ENCODE data around the gene NTM.

The NTM gene

DNA sequence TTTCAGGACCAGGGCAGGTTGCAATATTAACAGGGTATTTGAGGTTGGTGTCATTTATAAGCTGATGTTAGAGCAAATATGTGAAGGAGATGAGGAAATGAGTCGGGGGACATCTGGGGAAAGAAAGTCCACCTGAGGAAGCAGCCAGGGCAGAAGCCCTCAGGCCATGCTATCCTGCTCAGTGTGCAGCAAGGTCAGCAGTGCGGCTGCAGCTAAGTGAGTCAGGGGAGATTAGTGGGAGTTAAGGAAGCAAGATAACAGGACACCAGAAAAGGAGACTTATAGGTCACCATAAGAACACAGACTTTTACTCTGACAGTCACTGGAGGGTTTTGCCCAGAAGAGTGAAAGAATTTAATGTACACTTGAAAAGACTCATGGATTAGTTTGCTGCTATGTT is 468.9 kb downstream of the NTM start:
- ATAC-seq (ENCODE audit: low read depth), result no peak
- Histone ChIP-seq H3K4me1 (ENCODE audit: insufficient read depth, poor library complexity, severe bottlenecking) (no peaks in the 10 kb centered on the region), H3K36me3 (ENCODE audit: low read depth) (no peaks in the 10 kb centered on the region)

DNA sequence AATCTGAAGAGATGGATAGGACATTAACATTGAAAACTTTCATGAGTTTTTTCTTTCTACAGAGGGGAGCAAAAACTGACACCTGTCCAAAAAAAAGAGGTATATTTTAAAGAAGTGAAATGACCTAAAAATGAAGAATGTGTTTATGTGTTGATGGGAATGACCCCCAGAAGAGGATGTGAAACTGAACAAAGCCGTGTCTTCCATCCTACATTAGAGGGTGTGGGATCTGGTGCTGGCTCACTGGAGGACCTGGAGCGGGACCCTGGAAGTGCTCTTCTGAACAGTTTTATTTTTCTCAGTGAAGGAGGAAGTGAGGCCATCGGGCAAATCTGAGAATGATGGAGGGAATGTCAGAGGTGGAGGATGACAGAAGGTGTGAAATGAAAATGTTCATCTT is 470.1 kb downstream of the NTM start:
- TF ChIP-seq, protein P1, sequence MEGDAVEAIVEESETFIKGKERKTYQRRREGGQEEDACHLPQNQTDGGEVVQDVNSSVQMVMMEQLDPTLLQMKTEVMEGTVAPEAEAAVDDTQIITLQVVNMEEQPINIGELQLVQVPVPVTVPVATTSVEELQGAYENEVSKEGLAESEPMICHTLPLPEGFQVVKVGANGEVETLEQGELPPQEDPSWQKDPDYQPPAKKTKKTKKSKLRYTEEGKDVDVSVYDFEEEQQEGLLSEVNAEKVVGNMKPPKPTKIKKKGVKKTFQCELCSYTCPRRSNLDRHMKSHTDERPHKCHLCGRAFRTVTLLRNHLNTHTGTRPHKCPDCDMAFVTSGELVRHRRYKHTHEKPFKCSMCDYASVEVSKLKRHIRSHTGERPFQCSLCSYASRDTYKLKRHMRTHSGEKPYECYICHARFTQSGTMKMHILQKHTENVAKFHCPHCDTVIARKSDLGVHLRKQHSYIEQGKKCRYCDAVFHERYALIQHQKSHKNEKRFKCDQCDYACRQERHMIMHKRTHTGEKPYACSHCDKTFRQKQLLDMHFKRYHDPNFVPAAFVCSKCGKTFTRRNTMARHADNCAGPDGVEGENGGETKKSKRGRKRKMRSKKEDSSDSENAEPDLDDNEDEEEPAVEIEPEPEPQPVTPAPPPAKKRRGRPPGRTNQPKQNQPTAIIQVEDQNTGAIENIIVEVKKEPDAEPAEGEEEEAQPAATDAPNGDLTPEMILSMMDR (IDR thresholded peaks at IDR 0.05; ENCODE audit: poor library complexity, severe bottlenecking), result no peak
- ATAC-seq (ENCODE audit: low read depth), result no peak
- Histone ChIP-seq H3K4me1 (ENCODE audit: insufficient read depth, poor library complexity, severe bottlenecking) (no peaks in the 10 kb centered on the region), H3K27me3 (ENCODE audit: insufficient read depth, poor library complexity, severe bottlenecking) (peaks cover 55% of the 10 kb centered on the region), H3K27ac (ENCODE audit: poor library complexity, severe bottlenecking) (no peak overlapping the region), H3K9me3 (ENCODE audit: severe bottlenecking) (no peaks in the 10 kb centered on the region), H3K36me3 (ENCODE audit: low read depth) (no peaks in the 10 kb centered on the region), H3K4me3 (ENCODE audit: severe bottlenecking) (no peak overlapping the region)
- no peak for DNase-seq (ENCODE audit: low spot score)

More for the DNA sequence above, 468.9 kb downstream of the NTM start:
- H3K27ac ChIP-seq (ENCODE audit: poor library complexity, severe bottlenecking), result no peak overlapping the region
- no peaks in the 10 kb centered on the region for H3K9me3 ChIP-seq (ENCODE audit: severe bottlenecking)
- no peak overlapping the region for H3K4me3 ChIP-seq (ENCODE audit: severe bottlenecking)
- TF ChIP-seq, protein P1 (IDR thresholded peaks at IDR 0.05; ENCODE audit: poor library complexity, severe bottlenecking), result no peak
- H3K27me3 ChIP-seq (ENCODE audit: insufficient read depth, poor library complexity, severe bottlenecking), result peaks cover 47% of the 10 kb centered on the region
- DNase-seq (ENCODE audit: low spot score), result no peak

DNA sequence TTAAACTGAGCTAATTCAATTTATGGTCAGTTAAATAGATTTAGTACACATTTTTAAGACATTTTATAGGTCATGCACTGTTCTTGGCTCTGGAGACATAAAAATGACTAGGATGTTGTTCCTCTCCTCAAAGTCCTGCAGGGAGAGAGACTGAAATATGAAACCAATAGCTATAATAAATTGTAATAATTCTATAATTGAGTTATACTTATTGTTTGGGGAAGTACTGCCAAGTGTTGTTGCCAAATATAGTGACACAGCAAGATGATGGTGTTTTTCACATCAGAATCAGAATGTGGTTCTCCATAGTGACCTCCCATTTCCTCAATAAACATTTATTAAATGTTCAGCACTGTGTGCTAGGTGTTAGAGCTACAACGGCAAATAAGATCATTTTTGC is 470.6 kb downstream of the NTM start:
- Histone ChIP-seq H3K27ac (ENCODE audit: poor library complexity, severe bottlenecking) (no peak overlapping the region), H3K27me3 (ENCODE audit: insufficient read depth, poor library complexity, severe bottlenecking) (peaks cover 60% of the 10 kb centered on the region), H3K9me3 (ENCODE audit: severe bottlenecking) (no peaks in the 10 kb centered on the region), H3K36me3 (ENCODE audit: low read depth) (no peaks in the 10 kb centered on the region), H3K4me1 (ENCODE audit: insufficient read depth, poor library complexity, severe bottlenecking) (no peaks in the 10 kb centered on the region), H3K4me3 (ENCODE audit: severe bottlenecking) (no peak overlapping the region)
- TF ChIP-seq, protein P1 (IDR thresholded peaks at IDR 0.05; ENCODE audit: poor library complexity, severe bottlenecking), result no peak
- DNase-seq (ENCODE audit: low spot score) (no peak), ATAC-seq (ENCODE audit: low read depth) (no peak)

DNA sequence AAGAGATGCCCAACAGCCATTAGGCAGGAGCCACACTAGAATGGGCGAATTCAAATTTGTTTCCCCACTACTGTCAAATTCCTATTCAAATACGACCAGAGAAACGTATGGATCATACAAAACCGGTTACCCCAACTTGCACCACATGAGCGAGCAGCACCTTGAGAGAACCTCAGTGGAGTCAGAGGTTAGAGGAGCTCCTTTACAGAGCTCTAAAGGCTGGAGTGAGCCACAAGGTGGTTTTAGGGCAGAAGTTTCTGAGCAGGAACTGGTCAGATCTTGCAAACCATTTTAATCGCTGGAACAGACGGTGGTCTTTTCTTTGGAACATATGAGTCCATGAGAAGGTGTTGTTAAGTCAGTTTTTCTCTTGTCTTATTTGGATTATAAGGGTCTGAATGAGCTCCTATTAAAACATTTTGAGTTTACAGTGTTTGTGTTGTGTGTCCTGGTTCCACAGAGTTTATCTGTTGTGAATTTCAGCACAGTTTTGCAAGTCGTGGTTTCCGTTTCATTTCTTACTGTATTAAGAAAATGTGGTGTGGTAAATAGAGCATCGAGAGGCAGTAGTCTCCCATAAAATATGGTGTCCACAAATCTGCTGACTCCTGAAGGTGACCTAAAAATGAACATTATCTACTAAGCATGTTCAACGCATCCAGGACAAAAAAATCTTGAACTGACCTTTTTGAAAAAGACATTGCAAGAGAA is 471.7 kb downstream of the NTM start:
- H3K4me3 ChIP-seq (ENCODE audit: severe bottlenecking), result no peak overlapping the region
- no peaks in the 10 kb centered on the region for H3K36me3 ChIP-seq (ENCODE audit: low read depth)
- TF ChIP-seq, protein P1 (IDR thresholded peaks at IDR 0.05; ENCODE audit: poor library complexity, severe bottlenecking), result no peak
- no peak for ATAC-seq (ENCODE audit: low read depth)
- no peak for DNase-seq (ENCODE audit: low spot score)
- no peaks in the 10 kb centered on the region for H3K4me1 ChIP-seq (ENCODE audit: insufficient read depth, poor library complexity, severe bottlenecking)
- H3K9me3 ChIP-seq (ENCODE audit: severe bottlenecking), result no peaks in the 10 kb centered on the region
- peaks cover 66% of the 10 kb centered on the region for H3K27me3 ChIP-seq (ENCODE audit: insufficient read depth, poor library complexity, severe bottlenecking)
- H3K27ac ChIP-seq (ENCODE audit: poor library complexity, severe bottlenecking), result no peak overlapping the region

DNA sequence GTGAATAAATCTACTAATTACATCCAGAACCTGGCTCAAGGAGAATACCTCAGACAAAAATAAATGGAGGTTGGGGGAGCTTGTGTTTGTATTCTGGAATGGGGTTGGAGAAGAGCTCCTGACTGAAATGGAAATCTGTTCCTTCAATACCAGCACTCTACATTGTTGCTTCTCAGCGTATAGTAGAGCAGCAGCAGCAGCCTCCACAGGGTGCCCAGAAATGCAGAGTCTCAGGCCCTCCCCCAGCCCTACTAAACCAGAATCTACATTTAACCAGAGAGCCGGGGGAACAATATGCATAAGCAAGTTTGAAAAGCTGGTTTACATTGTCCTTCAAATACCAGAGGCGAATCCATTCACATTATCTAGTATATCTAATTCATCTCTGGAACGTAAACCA is 474.8 kb downstream of the NTM start:
- TF ChIP-seq, protein P1 (IDR thresholded peaks at IDR 0.05; ENCODE audit: poor library complexity, severe bottlenecking), result no peak
- no peak overlapping the region for H3K4me3 ChIP-seq (ENCODE audit: severe bottlenecking)
- no peak for DNase-seq (ENCODE audit: low spot score)
- ATAC-seq (ENCODE audit: low read depth), result no peak
- no peaks in the 10 kb centered on the region for H3K9me3 ChIP-seq (ENCODE audit: severe bottlenecking)
- H3K27ac ChIP-seq (ENCODE audit: poor library complexity, severe bottlenecking), result no peak overlapping the region
- H3K27me3 ChIP-seq (ENCODE audit: insufficient read depth, poor library complexity, severe bottlenecking), result peaks cover 69% of the 10 kb centered on the region
- no peaks in the 10 kb centered on the region for H3K36me3 ChIP-seq (ENCODE audit: low read depth)
- no peaks in the 10 kb centered on the region for H3K4me1 ChIP-seq (ENCODE audit: insufficient read depth, poor library complexity, severe bottlenecking)
